CD14-positive monocyte (primary cell): ENCODE results near the gene DNAJC6. TPM values are rescaled to one million over a fixed set of nuclear protein-coding genes. Genes with fewer than 3 reads are reported as not detected.

Experiments
- DNase-seq, 3 donors: peaks; one replicate each; pipeline ENCODE4 v3.0.0-alpha.2; 2011 to 2022
- H2AFZ ChIP-seq: 2 replicates; pipeline ENCODE4 v1.6.0; 2012; ENCODE audit warnings: mild to moderate bottlenecking, low read depth, low read length, inconsistent platforms; ENCODE audit not compliant: insufficient read depth, poor library complexity, severe bottlenecking
- H3K27ac ChIP-seq, 2 donors: 1 replicate in 1 of 2; 2 replicates in 1 of 2; pipeline ENCODE4 v1.5.1; 2012 to 2013; ENCODE audit warnings: low read length in 2 of 2, control low read depth in 1 of 2, inconsistent platforms in 1 of 2, low read depth in 1 of 2, mild to moderate bottlenecking in 1 of 2
- H3K27me3 ChIP-seq, 2 donors: one replicate each; pipeline versions ENCODE4 v1.6.0 to v1.6.1; 2011 to 2013; ENCODE audit warnings: low read length in 2 of 2; ENCODE audit not compliant: control insufficient read depth in 2 of 2, insufficient read depth in 2 of 2
- H3K36me3 ChIP-seq, 2 donors: replicated peaks in 1 of 2; 1 replicate in 1 of 2; 2 replicates in 1 of 2; pipeline versions ENCODE4 v1.5.1 to v1.6.1; 2012 to 2013; ENCODE audit warnings: low read length in 2 of 2, control low read depth in 1 of 2, inconsistent platforms in 1 of 2, mild to moderate bottlenecking in 1 of 2; ENCODE audit not compliant: insufficient read depth in 2 of 2, control insufficient read depth in 1 of 2
- H3K4me1 ChIP-seq, 2 donors: 1 replicate in 1 of 2; 2 replicates in 1 of 2; pipeline versions ENCODE4 v1.5.1 to v1.6.1; 2012 to 2013; ENCODE audit warnings: low read length in 2 of 2, control low read depth in 1 of 2, inconsistent platforms in 1 of 2, mild to moderate bottlenecking in 1 of 2, moderate library complexity in 1 of 2; ENCODE audit not compliant: insufficient read depth in 2 of 2, control insufficient read depth in 1 of 2
- H3K4me2 ChIP-seq: replicated peaks from 2 replicates; pipeline ENCODE3; 2012; ENCODE audit warnings: low read length, moderate library complexity, mild to moderate bottlenecking; ENCODE audit not compliant: poor library complexity, severe bottlenecking; ENCODE audit errors: extremely low read depth
- H3K4me3 ChIP-seq, 3 experiments: fragments of 200-600 bp in 1 of 3; sonication (generic) in 1 of 3; replicated peaks in 1 of 3; 1 replicate in 2 of 3; 2 replicates in 1 of 3; pipeline ENCODE4 v1.5.1; 2011 to 2013; ENCODE audit warnings: low read length in 3 of 3, mild to moderate bottlenecking in 3 of 3, control low read depth in 2 of 3, low read depth in 2 of 3, inconsistent platforms in 1 of 3, moderate library complexity in 1 of 3
- H3K79me2 ChIP-seq: 2 replicates; pipeline ENCODE4 v1.6.0; 2012; ENCODE audit warnings: mild to moderate bottlenecking, control low read depth, inconsistent platforms, low read length, moderate library complexity; ENCODE audit not compliant: insufficient read depth
- H3K9ac ChIP-seq: 2 replicates; pipeline ENCODE4 v1.6.0; 2017; ENCODE audit warnings: low read length, mild to moderate bottlenecking; ENCODE audit not compliant: insufficient read depth, poor library complexity, severe bottlenecking
- H3K9me3 ChIP-seq, 2 donors: replicated peaks in 1 of 2; 1 replicate in 1 of 2; 2 replicates in 1 of 2; pipeline versions ENCODE4 v1.5.1 to v1.6.1; 2012 to 2013; ENCODE audit warnings: low read length in 2 of 2, control low read depth in 1 of 2; ENCODE audit not compliant: control insufficient read depth in 1 of 2, insufficient read depth in 1 of 2
- H4K20me1 ChIP-seq: 2 replicates; pipeline ENCODE4 v1.6.0; 2012; ENCODE audit warnings: mild to moderate bottlenecking, low read length, control low read depth, moderate library complexity; ENCODE audit not compliant: insufficient read depth
- H3K27ac Mint-ChIP-seq, 7 donors: one replicate each; pipeline ENCODE4 v1.8.0; 2020; ENCODE audit warnings: mild to moderate bottlenecking in 7 of 7, mixed read lengths in 7 of 7, moderate library complexity in 6 of 7, inconsistent platforms in 2 of 7
- H3K27me3 Mint-ChIP-seq, 3 donors: one replicate each; pipeline ENCODE4 v1.8.0; 2021 to 2022; ENCODE audit warnings: low read depth in 3 of 3, mild to moderate bottlenecking in 3 of 3, mixed read lengths in 3 of 3, moderate library complexity in 3 of 3, inconsistent platforms in 1 of 3
- H3K36me3 Mint-ChIP-seq, 2 donors: one replicate each; pipeline ENCODE4 v1.8.0; 2020; ENCODE audit warnings: mixed read lengths in 2 of 2, inconsistent platforms in 1 of 2, mild to moderate bottlenecking in 1 of 2
- H3K4me1 Mint-ChIP-seq: one replicate; pipeline ENCODE4 v1.8.0; 2020; ENCODE audit warnings: mild to moderate bottlenecking, mixed read lengths
- H3K4me3 Mint-ChIP-seq, 2 donors: one replicate each; pipeline ENCODE4 v1.8.0; 2020; ENCODE audit warnings: mild to moderate bottlenecking in 2 of 2, mixed read lengths in 2 of 2, moderate library complexity in 1 of 2
- H3K9me3 Mint-ChIP-seq, 7 donors: one replicate each; pipeline ENCODE4 v1.8.0; 2020 to 2022; ENCODE audit warnings: mixed read lengths in 7 of 7, mild to moderate bottlenecking in 6 of 7, moderate library complexity in 6 of 7, inconsistent platforms in 2 of 7
- CTCF ChIP-seq: fragments of 200-600 bp; IDR thresholded peaks from one replicate; pipeline ENCODE4 v1.8.0; 2022; ENCODE audit warnings: antibody characterized with exemption, mild to moderate bottlenecking
- WGBS: methylation state at CpG from one replicate; pipeline ENCODE4 v1.1.5; 2013; ENCODE audit warnings: missing lambda C conversion rate; ENCODE audit not compliant: insufficient coverage; 5-methylcytosine and 5-hydroxymethylcytosine counted together
- intact Hi-C, 2 donors: fragments of 100-400 bp; cut with micrococcal nuclease; formaldehyde crosslinking; loops; one replicate each; pipeline versions ENCODE4 v1.15.0 to v1.15.1; 2023
- polyA plus RNA-seq, 3 donors: library from polyadenylated mRNA; depleted of rRNA in 1 of 3; unstranded in 2 of 3; stranded (reverse) in 1 of 3; fragments of 300-500 nt in 2 of 3; fragments of >200 nt in 1 of 3; fragmentation: Illumina TruSeq in 2 of 3; gene quantifications; 1 replicate in 2 of 3; 2 replicates in 1 of 3; pipeline ENCODE4 v1.2.3, GENCODE V29; 2012 to 2021

DNAJC6 gene
- polyA plus RNA-seq, 3 donors, result 0.05 TPM; not detected in 2

GRCh38 chr1:65279070-65279779, 30.1 kb upstream of the DNAJC6 start:
- DNase-seq, result no peak
- no peaks in the 10 kb centered on the region for H3K36me3 Mint-ChIP-seq
- Histone ChIP-seq H4K20me1 (no peaks in the 10 kb centered on the region), H3K36me3 (no peaks in the 10 kb centered on the region), H3K4me2 (no peak overlapping the region), H3K9me3 (no peaks in the 10 kb centered on the region), H3K79me2 (no peaks in the 10 kb centered on the region), H3K27ac (no peak overlapping the region), H3K9ac (no peak overlapping the region), H2AFZ (no peak overlapping the region), H3K4me1 (no peaks in the 10 kb centered on the region), H3K27me3 (no peaks in the 10 kb centered on the region), H3K4me3 (no peak overlapping the region)
- H3K4me3 Mint-ChIP-seq, result no peak overlapping the region
- H3K4me1 Mint-ChIP-seq, result no peaks in the 10 kb centered on the region
- 92% methylated on average over 2 of the region's 5 CpGs for WGBS
- H3K27ac Mint-ChIP-seq, result no peak overlapping the region
- H3K9me3 Mint-ChIP-seq, result no peaks in the 10 kb centered on the region
- H3K27me3 Mint-ChIP-seq, result peaks cover 0 to 3% (median 0%) of the 10 kb centered on the region in 3 donors
- no peak for TF ChIP-seq CTCF
- intact Hi-C loops, result no loop called here

GRCh38 chr1:65281846-65282245, 27.5 kb upstream of the DNAJC6 start:
- Mint-ChIP-seq H3K4me3 (no peak overlapping the region), H3K4me1 (no peaks in the 10 kb centered on the region), H3K9me3 (no peaks in the 10 kb centered on the region), H3K27me3 (peaks cover 0 to 3% (median 0%) of the 10 kb centered on the region in 3 donors), H3K36me3 (no peaks in the 10 kb centered on the region), H3K27ac (no peak overlapping the region)
- no peaks in the 10 kb centered on the region for H3K4me1 ChIP-seq
- intact Hi-C loops, result no loop called here
- 93% methylated on average over 6 of the region's 6 CpGs for WGBS
- no peak for TF ChIP-seq CTCF
- H3K9me3 ChIP-seq, result no peaks in the 10 kb centered on the region
- no peak overlapping the region for H3K9ac ChIP-seq
- no peak overlapping the region for H3K4me3 ChIP-seq
- no peaks in the 10 kb centered on the region for H4K20me1 ChIP-seq
- no peak overlapping the region for H2AFZ ChIP-seq
- H3K4me2 ChIP-seq, result no peak overlapping the region
- no peaks in the 10 kb centered on the region for H3K36me3 ChIP-seq
- H3K79me2 ChIP-seq, result no peaks in the 10 kb centered on the region
- no peak for DNase-seq
- no peak overlapping the region for H3K27ac ChIP-seq
- H3K27me3 ChIP-seq, result no peaks in the 10 kb centered on the region
